GM12874 (cell line): ENCODE results near the gene GMFB.

Experiments
- TF ChIP-seq, protein P1 (sequence below): IDR thresholded peaks from 2 replicates; pipeline ENCODE4 v1.5.1; 2011; ENCODE audit warnings: low read depth, mild to moderate bottlenecking, control low read depth, low read length, moderate library complexity; ENCODE audit not compliant: insufficient read depth

The GMFB gene

DNA sequence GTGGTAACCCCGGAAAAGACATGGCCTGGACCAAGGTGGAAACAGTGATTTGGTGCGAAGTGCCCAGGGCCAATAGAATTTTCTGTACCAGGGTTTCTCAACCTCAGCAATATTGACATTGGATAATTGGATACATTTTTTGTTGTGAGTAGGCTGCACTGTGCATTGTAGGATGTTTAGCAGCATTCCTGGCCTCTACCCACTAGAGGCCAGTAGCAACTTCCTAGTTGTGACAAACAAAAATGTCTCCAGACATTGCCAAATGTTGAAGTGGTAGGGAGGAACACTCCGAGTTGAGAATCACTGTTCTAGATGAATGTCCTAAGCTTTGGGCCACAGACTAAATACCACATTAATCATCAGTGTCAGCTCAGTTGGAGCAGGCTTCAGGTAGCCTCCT is 14.7 kb upstream of the GMFB start:
- TF ChIP-seq, protein P1, sequence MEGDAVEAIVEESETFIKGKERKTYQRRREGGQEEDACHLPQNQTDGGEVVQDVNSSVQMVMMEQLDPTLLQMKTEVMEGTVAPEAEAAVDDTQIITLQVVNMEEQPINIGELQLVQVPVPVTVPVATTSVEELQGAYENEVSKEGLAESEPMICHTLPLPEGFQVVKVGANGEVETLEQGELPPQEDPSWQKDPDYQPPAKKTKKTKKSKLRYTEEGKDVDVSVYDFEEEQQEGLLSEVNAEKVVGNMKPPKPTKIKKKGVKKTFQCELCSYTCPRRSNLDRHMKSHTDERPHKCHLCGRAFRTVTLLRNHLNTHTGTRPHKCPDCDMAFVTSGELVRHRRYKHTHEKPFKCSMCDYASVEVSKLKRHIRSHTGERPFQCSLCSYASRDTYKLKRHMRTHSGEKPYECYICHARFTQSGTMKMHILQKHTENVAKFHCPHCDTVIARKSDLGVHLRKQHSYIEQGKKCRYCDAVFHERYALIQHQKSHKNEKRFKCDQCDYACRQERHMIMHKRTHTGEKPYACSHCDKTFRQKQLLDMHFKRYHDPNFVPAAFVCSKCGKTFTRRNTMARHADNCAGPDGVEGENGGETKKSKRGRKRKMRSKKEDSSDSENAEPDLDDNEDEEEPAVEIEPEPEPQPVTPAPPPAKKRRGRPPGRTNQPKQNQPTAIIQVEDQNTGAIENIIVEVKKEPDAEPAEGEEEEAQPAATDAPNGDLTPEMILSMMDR, result peak; percentile 29; the same call in 1 of the 2 replicates

DNA sequence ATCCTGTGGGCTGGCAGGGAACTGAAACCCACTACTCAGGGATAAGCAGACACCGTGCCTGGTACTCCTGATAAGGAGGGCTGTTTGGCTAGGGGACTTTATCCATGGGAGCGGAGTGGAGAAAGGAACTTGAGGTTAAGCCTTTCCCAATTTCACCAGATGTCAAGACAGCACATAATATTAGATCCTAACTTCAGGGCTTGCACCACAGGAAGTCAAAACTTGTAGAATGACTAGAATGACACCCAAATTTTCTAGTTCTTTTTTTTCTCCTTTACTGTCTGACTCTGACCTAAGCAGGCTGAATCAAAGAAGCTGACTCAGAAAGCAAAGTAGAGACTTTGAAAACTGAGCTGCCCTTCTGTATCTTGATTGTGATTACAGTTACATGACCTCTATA is 13.8 kb upstream of the GMFB start:
- TF ChIP-seq, protein P1, result no peak

DNA sequence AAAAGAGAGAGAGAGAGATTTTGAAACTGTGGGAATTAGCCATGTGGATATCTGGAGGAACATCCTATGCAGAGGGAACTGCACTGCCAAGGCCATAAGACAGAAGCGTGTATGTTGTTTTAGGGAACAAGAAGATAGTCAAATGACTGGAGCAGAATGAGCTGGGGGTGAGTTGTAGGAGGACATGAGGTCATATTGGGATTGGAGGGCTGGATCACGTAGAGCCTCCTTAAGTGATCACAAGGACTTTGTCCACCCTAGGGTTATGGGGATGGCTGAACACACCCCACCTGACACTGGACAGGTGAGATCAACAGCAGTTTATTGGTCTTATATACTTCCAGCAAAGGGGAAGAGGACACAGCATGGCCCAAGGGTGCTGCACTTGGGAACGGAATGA is 12.7 kb upstream of the GMFB start:
- TF ChIP-seq, protein P1, result no peak

DNA sequence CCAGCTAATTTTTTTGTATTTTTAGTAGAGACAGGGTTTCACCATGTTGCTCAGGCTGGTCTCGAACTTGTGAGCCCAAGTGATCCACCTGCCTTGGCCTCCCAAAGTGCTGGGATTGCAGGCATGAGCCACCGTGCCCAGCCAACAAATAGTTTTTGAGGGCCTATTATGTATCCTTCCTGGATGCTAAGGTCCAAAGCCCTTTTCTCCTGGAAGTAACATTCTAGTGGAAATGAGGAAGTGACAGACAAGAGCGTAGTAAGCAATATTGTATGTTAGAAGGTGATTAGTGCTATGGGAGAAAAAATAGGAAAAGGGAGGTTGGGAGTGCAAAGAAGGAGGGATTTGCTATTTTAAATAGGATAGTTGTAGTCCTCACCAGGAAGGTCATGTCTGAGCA is 12.0 kb upstream of the GMFB start:
- TF ChIP-seq, protein P1, result no peak

DNA sequence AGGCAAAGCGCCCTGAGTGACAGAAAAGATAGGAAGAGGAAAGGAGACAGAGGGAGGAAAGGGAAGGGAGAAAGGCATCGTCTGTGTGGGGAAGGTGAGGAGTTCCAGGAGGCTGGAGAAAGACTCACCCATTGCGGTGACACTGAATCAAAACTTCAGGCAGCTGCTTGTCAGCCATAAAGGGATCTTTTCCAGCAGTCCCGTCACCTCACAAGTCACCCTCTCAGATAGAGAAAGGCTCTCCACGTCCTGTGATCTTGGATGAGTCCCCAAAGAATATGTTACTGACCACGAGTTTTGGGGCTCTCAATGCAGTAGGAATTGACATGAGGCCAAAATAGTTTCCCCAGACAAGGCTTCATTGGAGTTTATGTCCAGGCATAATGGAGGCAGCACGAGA is 9.8 kb upstream of the GMFB start:
- TF ChIP-seq, protein P1, result no peak

DNA sequence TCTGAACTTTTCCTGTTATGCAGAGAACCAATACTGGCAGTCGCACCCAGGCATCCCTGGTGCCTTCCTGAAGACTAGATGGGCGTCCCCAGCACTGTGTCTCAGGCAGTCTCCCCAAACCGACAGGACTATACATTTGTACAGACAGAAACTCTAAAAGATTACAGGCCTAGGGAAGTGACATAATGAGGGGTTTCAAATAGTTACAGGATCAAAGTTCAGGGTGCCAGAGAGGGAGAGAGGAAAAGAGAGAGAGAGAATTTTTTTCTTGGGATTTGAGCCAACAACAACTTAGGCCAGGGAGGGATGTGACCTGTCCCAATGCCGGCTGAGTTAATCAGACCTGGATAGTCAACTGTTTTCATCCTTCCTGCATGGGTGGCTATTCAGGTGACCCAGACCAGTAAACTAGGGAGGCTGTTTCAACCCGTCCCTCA is 9.3 kb upstream of the GMFB start:
- TF ChIP-seq, protein P1, result no peak

DNA sequence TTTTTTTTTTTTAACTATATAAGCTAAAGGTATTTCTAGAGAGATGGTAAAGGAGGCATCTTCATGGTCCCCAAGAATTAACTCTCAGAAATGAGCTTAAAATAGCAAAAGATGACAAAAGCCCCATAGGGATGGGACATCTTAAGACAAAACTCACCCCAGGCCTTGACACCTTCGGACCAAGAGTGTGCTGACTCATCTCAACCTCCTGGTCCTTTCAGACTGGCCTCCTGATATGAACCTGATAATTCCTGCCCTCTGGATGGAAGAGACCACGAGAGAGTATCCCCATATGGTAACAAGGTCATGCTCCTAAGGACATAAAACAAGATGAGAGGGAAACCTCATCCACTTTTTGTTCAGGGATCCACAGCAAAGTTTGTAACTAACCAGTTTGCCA is 8.4 kb upstream of the GMFB start:
- TF ChIP-seq, protein P1, result no peak

DNA sequence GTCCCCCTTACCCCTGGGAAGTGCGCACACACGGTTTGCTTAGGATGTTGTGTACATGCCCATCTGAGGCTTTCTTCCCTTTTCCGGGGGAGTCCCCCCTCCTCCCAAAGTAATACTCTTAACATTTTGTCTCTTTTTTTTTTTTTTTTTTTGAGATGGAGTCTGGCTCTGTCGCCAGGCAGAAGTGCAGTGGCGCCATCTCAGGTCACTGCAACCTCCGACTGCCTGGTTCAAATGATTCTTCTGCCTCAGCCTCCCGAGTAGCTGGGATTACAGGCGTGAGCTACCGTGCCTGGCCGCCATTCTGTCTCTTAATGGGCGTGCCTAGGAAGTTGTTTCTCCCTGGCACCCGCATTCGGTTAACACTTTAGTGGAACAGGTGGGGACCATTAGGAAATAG is 4.5 kb upstream of the GMFB start:
- TF ChIP-seq, protein P1, result 0 out of 2 replicates have a peak, but pooled peaks have one; percentile 2
